Small intestine (tissue), 16 donors: ENCODE data around the gene SSU72. TPM values are rescaled to one million over a fixed set of nuclear protein-coding genes. Genes with fewer than 3 reads are reported as not detected.

Experiments used
- DNase-seq, 2 donors: peaks; one replicate each; pipeline versions ENCODE4 v3.0.0 to v3.0.0-alpha.2; 2013
- FAIRE-seq: peaks from 2 replicates; lab custom pipeline; 2012; peaks lifted over from hg19 to GRCh38; lab: Jason Lieb, UNC
- H3K27ac ChIP-seq, 3 donors: one replicate each; pipeline ENCODE4 v1.5.1; 2013; ENCODE audit warnings: low read length in 2 of 3, mild to moderate bottlenecking in 2 of 3, control low read depth in 1 of 3, inconsistent platforms in 1 of 3, low read depth in 1 of 3, moderate library complexity in 1 of 3
- H3K27me3 ChIP-seq, 3 donors: one replicate each; pipeline ENCODE4 v1.6.1; 2013; ENCODE audit warnings: low read length in 3 of 3, inconsistent platforms in 1 of 3; ENCODE audit not compliant: control insufficient read depth in 3 of 3, insufficient read depth in 3 of 3
- H3K36me3 ChIP-seq, 3 donors: one replicate each; pipeline ENCODE4 v1.6.1; 2013; ENCODE audit warnings: low read length in 3 of 3, inconsistent platforms in 1 of 3, low read depth in 1 of 3, mild to moderate bottlenecking in 1 of 3, moderate library complexity in 1 of 3; ENCODE audit not compliant: control insufficient read depth in 3 of 3, insufficient read depth in 2 of 3
- H3K4me1 ChIP-seq, 3 donors: one replicate each; pipeline ENCODE4 v1.6.1; 2013; ENCODE audit warnings: low read length in 2 of 3, inconsistent platforms in 1 of 3, low read depth in 1 of 3, mild to moderate bottlenecking in 1 of 3, moderate library complexity in 1 of 3; ENCODE audit not compliant: control insufficient read depth in 3 of 3, insufficient read depth in 2 of 3
- H3K4me3 ChIP-seq, 3 donors: one replicate each; pipeline ENCODE4 v1.5.1; 2013; ENCODE audit warnings: low read length in 3 of 3, control low read depth in 1 of 3, inconsistent platforms in 1 of 3, low read depth in 1 of 3, mild to moderate bottlenecking in 1 of 3, moderate library complexity in 1 of 3
- H3K9me3 ChIP-seq, 2 donors: one replicate each; pipeline ENCODE4 v1.6.1; 2013; ENCODE audit warnings: low read depth in 1 of 2, low read length in 1 of 2; ENCODE audit not compliant: control insufficient read depth in 2 of 2, insufficient read depth in 1 of 2
- WGBS, 3 donors: extraction: QIAGEN DNeasy Blood & Tissue Kit; methylation state at CpG; one replicate each; pipeline ENCODE4 v1.1.7; 2013; 5-methylcytosine and 5-hydroxymethylcytosine counted together
- long read RNA-seq, 10 donors: transcript quantifications; one replicate each; lab custom pipeline, GENCODE V29; 2026
- polyA plus RNA-seq, 4 donors: library from polyadenylated mRNA; stranded (reverse) in 3 of 4; unstranded in 1 of 4; fragments of 200-250 nt in 3 of 4; fragments of 120-200 nt in 1 of 4; gene quantifications; one replicate each; pipeline versions ENCODE4 v1.2.1 to v1.2.3, GENCODE V29; 2013
- donor health status: healthy with polysubstance abuse.
- donor health status: control.
- donor health status: control.
- donor health status: Bipolar disorder and iron deficiency.
- donor health status: healthy.

SSU72 gene
- polyA plus RNA-seq: 100 to 1,000 TPM in 3 of 4 donors, 10 to 100 TPM in 1; 83.9 to 140 (median 124) TPM
- long read RNA-seq, donor 1: 0 reads
- long read RNA-seq, donor 2, full-length matches to known transcripts: 27 of 27 reads
- long read RNA-seq, donor 2, partial matches to known transcripts: 0 of 27 reads
- long read RNA-seq, donor 2, other reads (novel, unspliced or antisense): 0 of 27 reads
- long read RNA-seq, donor 3, full-length matches to known transcripts: 35 of 35 reads
- long read RNA-seq, donor 3, partial matches to known transcripts: 0 of 35 reads
- long read RNA-seq, donor 3, other reads (novel, unspliced or antisense): 0 of 35 reads
- long read RNA-seq, donor 4: 0 reads
- long read RNA-seq, donor 5, full-length matches to known transcripts: 12 of 12 reads
- long read RNA-seq, donor 5, partial matches to known transcripts: 0 of 12 reads
- long read RNA-seq, donor 5, other reads (novel, unspliced or antisense): 0 of 12 reads
- long read RNA-seq, donor 6, full-length matches to known transcripts: 34 of 34 reads
- long read RNA-seq, donor 6, partial matches to known transcripts: 0 of 34 reads
- long read RNA-seq, donor 6, other reads (novel, unspliced or antisense): 0 of 34 reads
- long read RNA-seq, donor 7: 0 reads
- long read RNA-seq, donor 8, full-length matches to known transcripts: 12 of 12 reads
- long read RNA-seq, donor 8, partial matches to known transcripts: 0 of 12 reads
- long read RNA-seq, donor 8, other reads (novel, unspliced or antisense): 0 of 12 reads
- long read RNA-seq, donor 9, full-length matches to known transcripts: 10 of 10 reads
- long read RNA-seq, donor 9, partial matches to known transcripts: 0 of 10 reads
- long read RNA-seq, donor 9, other reads (novel, unspliced or antisense): 0 of 10 reads
- long read RNA-seq, donor 10, full-length matches to known transcripts: 63 of 63 reads
- long read RNA-seq, donor 10, partial matches to known transcripts: 0 of 63 reads
- long read RNA-seq, donor 10, other reads (novel, unspliced or antisense): 0 of 63 reads

DNA sequence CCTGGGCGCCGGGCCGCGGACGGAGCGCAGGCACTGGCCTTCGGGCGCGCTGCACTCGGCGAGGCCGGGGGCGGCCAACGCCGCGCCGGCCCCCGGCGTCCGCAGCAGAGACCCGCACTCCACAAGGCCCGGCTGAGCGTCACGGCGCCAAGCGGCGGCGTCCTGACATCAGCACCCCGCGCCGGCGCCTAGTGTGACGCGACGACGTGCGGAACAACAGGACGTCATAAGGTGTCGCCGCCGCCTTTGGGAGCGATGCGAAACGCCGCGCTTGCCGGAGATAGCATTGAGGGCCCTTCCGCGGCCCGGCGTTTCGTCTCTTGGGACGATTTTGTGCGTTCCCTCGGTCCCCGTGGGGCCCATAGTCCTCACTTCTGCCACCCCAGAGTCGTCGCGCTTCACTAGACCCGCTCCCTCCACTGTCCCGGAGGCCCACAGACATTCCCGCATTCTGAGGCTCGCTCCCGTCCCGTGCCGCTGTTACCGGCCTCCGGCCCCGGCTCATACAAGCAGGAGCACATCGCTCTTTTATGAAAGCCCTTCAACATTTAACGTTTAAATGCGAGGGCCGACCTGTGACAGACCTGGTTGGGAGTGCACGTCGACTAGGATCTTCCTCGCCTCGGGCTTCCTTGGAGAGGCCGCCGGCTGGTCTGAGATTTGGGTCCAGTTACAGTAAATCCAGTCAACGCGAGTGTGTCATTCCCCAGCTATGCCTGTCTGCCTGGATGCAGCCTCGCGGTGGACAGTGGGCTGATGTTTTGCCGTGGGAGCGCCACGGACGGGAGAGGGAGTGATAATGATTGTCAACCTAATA lies at the start of gene SSU72:
SSU72 (minus strand) TSS at position 143 of the 817 bp plus-strand sequence. CDS start 306 bp downstream, outside the sequence.
- Histone ChIP-seq H3K9me3 (no peaks in the 10 kb centered on the region), H3K27me3 (peaks cover 0 to 1% (median 0%) of the 10 kb centered on the region in 3 donors), H3K36me3 (peaks cover 0 to 33% (median 0%) of the 10 kb centered on the region in 3 donors), H3K27ac (peak within 1 kb of the TSS; percentile 97 to 99 (median 99)), H3K4me3 (peak within 1 kb of the TSS; percentile 87 to 97 (median 88)), H3K4me1 (peaks cover 4 to 26% (median 6%) of the 10 kb centered on the region in 3 donors)
- FAIRE-seq (no peak), DNase-seq (peak; percentile 90 to 98)
- WGBS, 3 donors: 0% methylated on average over 57 to 87 of the region's 87 CpGs

- 92 to 93% (median 93%) methylated on average over 45 to 51 of the region's 51 CpGs for WGBS, 3 donors
- Histone ChIP-seq H3K27me3 (no peaks in the 10 kb centered on the region), H3K9me3 (no peaks in the 10 kb centered on the region), H3K36me3 (peaks cover 0 to 76% (median 0%) of the 10 kb centered on the region in 3 donors), H3K4me1 (no peaks in the 10 kb centered on the region), H3K4me3 (no peak overlapping the region), H3K27ac (no peak overlapping the region)
- DNase-seq (no peak), FAIRE-seq (no peak)
Measured at GRCh38 chr1:1623631-1624442, 49.2 kb upstream of the SSU72 start.

DNA sequence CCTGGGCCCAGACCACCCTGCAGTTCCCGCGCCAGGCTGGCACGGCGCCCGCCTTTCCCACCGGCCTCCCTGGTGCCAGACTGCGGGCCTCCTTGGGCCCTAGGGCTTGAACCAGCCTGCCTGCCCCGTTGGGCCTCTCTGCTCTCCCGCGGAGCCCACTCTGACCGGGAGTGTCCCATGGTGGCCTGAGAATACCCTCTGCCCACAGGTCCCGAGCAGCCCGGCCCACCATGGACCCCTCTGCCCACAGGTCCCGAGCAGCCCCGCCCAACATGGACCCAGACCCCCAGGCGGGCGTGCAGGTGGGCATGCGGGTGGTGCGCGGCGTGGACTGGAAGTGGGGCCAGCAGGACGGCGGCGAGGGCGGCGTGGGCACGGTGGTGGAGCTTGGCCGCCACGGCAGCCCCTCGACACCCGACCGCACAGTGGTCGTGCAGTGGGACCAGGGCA lies 48.5 kb upstream of the SSU72 start:
- DNase-seq (no peak), FAIRE-seq (no peak)
- no peaks in the 10 kb centered on the region for H3K9me3 ChIP-seq
- peaks cover 0 to 76% (median 0%) of the 10 kb centered on the region in 3 donors for H3K36me3 ChIP-seq
- H3K4me3 ChIP-seq: no peak overlapping the region
- no peak overlapping the region for H3K27ac ChIP-seq
- no peaks in the 10 kb centered on the region for H3K27me3 ChIP-seq
- no peaks in the 10 kb centered on the region for H3K4me1 ChIP-seq
- 94 to 98% (median 95%) methylated on average over 24 to 33 of the region's 33 CpGs for WGBS, 3 donors

GRCh38 chr1:1622788-1623094 lies 48.1 kb upstream of the SSU72 start:
- peaks cover 0 to 76% (median 0%) of the 10 kb centered on the region in 3 donors for H3K36me3 ChIP-seq
- no peak overlapping the region for H3K4me3 ChIP-seq
- H3K4me1 ChIP-seq: no peaks in the 10 kb centered on the region
- H3K27me3 ChIP-seq: no peaks in the 10 kb centered on the region
- FAIRE-seq (no peak), DNase-seq (no peak)
- WGBS, 3 donors: 90 to 93% (median 91%) methylated on average over 17 of the region's 17 CpGs
- H3K9me3 ChIP-seq: no peaks in the 10 kb centered on the region
- H3K27ac ChIP-seq: no peak overlapping the region

DNA sequence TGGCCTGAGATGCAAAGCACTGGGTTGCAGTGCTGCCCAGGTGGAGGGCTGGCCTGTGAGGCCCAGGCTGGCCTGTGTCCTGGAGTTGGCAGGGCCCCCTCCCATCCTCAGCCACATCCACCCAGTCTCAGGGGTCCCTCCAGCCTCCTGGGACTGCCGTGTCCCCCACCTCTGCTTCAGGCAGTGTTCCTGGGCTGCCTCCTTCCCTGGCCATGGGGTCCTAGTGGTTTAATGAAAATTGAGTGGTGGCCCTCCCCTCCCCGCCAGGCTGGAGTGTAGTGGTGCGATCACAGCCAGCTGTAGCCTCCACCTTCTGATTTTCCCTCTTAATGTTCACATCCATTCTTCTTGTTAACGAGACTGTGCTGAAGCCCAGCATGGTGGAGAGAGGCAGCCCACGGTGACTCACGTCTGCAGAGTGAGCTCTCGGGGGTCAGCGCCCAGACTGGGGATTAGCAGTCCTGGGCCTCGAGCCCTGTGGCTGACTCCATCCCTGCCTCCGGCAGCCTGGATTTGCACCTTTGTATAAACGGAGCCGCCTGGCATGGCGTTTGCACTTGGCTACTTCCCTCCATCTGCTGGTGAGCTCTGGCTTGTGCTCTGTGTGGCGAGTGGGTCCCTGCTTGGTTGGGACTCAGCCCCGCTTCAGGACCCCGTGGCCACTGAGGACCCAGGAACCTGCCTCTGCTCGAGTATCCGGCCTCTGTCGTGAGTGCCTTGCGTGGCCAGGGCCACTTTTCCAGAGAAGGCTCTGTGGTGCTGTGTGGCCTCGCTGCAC lies 47.5 kb upstream of the SSU72 start:
- Histone ChIP-seq H3K27ac (no peak overlapping the region), H3K36me3 (peaks cover 0 to 78% (median 0%) of the 10 kb centered on the region in 3 donors), H3K4me1 (no peaks in the 10 kb centered on the region), H3K4me3 (no peak overlapping the region), H3K27me3 (no peaks in the 10 kb centered on the region), H3K9me3 (no peaks in the 10 kb centered on the region)
- FAIRE-seq (no peak), DNase-seq (no peak)
- 80 to 90% (median 87%) methylated on average over 20 to 21 of the region's 21 CpGs for WGBS, 3 donors

DNA sequence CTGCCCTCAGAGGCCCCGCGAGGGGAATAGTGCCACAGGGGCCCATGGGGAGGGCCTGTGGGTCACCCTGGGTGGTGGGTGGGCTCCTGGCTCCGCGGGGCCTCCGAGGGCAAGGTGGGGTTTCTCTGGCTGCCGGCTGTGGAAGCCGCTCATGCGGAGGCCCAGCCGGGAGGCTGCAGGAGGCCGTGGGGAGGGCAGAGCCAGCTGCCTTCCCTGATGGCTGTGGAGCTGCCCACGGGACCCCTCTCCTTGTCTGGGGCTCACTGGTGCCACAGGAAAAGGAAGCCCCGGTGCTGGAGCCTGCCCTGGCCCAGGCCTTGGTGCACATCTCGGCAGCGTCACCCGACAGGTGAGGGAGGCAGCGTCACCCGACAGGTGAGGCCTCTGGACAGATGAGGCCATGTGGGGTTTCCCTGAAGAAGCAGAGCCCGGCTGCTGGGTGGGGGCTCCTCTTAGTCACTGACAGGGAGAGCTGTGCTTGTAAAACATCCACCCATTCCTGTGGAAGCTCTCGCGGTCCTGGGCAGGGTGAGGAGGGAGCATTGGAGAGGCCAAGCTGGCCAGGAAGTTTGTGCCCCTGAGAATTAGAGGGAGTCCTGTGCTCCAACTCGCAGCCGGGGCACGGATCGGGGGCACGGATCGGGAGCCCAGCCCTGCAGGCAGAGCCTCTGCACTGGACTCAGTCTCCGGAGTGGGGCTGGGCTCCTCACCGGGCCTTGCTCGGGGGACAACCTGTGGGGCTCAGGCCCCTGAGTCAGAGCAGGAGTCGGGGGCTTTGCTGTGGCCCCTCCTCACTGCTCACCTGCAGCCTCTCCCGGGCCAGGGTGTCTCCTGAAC lies 46.7 kb upstream of the SSU72 start:
- DNase-seq: no peak
- Histone ChIP-seq H3K4me3 (no peak overlapping the region), H3K27me3 (no peaks in the 10 kb centered on the region), H3K9me3 (no peaks in the 10 kb centered on the region), H3K4me1 (peaks cover 0 to 7% (median 5%) of the 10 kb centered on the region in 3 donors), H3K36me3 (peaks cover 0 to 74% (median 0%) of the 10 kb centered on the region in 3 donors), H3K27ac (no peak overlapping the region)
- no peak for FAIRE-seq
- WGBS, 3 donors: 87 to 94% (median 92%) methylated on average over 28 to 31 of the region's 31 CpGs
